ENCODE data around the gene KIRREL1.

KIRREL1 gene

DNA sequence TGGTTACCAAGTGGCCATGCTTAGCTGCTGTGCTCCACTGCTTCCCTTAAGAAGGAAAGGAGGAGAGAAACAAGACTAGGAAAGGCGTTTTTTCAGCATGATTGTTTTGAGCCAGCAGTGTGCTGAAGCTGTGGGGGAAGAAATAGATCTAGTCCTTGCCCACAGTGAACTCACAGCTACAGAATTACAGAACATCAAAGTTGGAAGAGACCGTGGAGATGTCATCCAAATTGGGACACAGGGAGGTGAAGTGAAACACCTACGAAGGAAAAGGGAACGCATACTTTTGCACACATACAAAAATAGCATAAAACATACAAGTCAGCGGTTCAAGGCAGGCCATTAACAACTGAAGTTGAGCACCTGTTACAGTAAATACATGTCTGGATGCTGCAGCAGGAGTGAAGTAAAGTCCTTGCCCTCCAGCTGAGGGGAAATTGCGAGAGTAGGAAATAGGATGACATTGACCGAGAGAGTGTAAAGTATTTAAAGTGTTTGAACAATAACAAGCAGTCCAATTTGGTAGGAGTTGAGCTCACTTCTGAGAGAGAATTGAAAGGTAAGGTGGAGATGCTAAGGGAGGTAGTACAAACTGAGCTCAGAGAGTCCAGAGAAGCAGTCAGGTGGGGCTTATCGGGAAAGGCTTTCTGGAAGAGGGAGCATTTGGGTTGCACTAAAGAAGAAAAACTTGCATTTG is 55.1 kb downstream of the KIRREL1 start:
- no peak overlapping the region for H3K27ac ChIP-seq (ENCODE audit: low read depth, low read length)
- H3K4me1 ChIP-seq (ENCODE audit: control insufficient read depth, insufficient read depth, low read length): peaks cover 10% of the 10 kb centered on the region
- H3K36me3 ChIP-seq (ENCODE audit: control insufficient read depth, insufficient read depth, low read length): peaks cover 3% of the 10 kb centered on the region
- no peak overlapping the region for H3K4me3 ChIP-seq (ENCODE audit: low read length)
- H3K27me3 ChIP-seq (ENCODE audit: control insufficient read depth, insufficient read depth, low read length): no peaks in the 10 kb centered on the region
- no peak overlapping the region for H3K9ac ChIP-seq (ENCODE audit: low read length)

DNA sequence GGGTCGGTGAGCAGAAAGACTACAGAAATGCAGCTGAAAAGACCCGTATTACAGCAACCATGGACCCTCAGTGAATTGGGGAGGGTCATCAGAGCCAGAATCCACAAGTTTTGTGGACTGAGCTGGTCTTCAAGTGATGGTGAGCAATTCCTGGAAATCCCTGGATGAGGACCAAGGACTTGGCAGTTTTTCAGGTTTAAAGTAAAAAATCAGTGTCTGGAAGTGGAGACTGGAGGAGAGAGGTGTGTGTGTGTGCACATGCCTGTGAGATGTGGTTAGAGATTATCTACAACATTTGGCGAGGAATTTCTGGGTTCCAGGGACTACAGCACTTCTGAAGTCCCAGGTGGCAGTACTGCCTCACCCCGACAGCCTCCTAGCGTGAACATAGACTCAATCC is 56.4 kb downstream of the KIRREL1 start:
- peak overlapping the region; percentile 30 for H3K27ac ChIP-seq (ENCODE audit: low read depth, low read length)
- no peaks in the 10 kb centered on the region for H3K27me3 ChIP-seq (ENCODE audit: control insufficient read depth, insufficient read depth, low read length)
- no peak overlapping the region for H3K4me3 ChIP-seq (ENCODE audit: low read length)
- H3K36me3 ChIP-seq (ENCODE audit: control insufficient read depth, insufficient read depth, low read length): peaks cover 3% of the 10 kb centered on the region
- H3K9ac ChIP-seq (ENCODE audit: low read length): no peak overlapping the region
- peaks cover 7% of the 10 kb centered on the region for H3K4me1 ChIP-seq (ENCODE audit: control insufficient read depth, insufficient read depth, low read length)

DNA sequence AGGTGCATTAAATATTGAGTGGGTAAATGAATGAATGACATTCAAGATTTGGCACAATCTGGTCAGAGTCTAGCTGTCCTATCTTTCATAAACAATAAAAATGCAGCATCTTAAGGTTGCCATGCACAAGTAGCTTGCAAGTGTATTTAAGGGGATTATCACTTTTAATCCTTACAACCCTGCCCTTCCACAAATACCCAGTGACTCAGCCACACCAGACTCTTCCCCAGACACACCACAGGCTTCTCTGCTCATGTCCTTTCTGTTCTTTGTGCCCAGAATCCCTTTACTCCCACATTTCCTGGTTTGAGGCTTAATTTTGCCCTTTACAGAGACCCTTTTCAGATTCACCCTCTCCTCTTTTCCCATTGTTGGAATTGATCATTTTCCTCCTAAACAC is 59.8 kb downstream of the KIRREL1 start:
- no peak overlapping the region for H3K9ac ChIP-seq (ENCODE audit: low read length)
- peaks cover 3% of the 10 kb centered on the region for H3K36me3 ChIP-seq (ENCODE audit: control insufficient read depth, insufficient read depth, low read length)
- no peak overlapping the region for H3K27ac ChIP-seq (ENCODE audit: low read depth, low read length)
- H3K4me1 ChIP-seq (ENCODE audit: control insufficient read depth, insufficient read depth, low read length): peaks cover 14% of the 10 kb centered on the region
- no peaks in the 10 kb centered on the region for H3K27me3 ChIP-seq (ENCODE audit: control insufficient read depth, insufficient read depth, low read length)
- H3K4me3 ChIP-seq (ENCODE audit: low read length): no peak overlapping the region

DNA sequence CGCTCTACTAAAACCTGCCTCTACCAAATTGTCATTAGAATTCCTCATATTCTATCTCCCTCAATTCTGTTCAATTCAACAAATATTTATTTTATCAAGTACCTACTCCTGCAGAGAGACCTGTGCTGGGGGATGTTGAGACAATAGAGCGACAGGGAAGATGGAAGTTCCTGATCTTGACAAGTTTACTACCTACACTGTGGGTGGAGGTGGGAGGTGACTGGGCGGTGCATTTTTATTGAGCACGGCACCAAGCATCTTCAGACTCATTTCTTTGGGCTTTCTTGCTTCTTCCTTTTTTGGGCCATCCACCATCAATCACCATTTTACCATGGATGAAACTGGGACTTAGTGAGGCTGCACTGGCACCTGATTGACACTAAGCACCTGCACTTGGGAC is 61.3 kb downstream of the KIRREL1 start:
- Histone ChIP-seq H3K9ac (ENCODE audit: low read length) (no peak overlapping the region), H3K36me3 (ENCODE audit: control insufficient read depth, insufficient read depth, low read length) (peaks cover 3% of the 10 kb centered on the region), H3K27me3 (ENCODE audit: control insufficient read depth, insufficient read depth, low read length) (no peaks in the 10 kb centered on the region), H3K4me3 (ENCODE audit: low read length) (no peak overlapping the region), H3K4me1 (ENCODE audit: control insufficient read depth, insufficient read depth, low read length) (peaks cover 11% of the 10 kb centered on the region), H3K27ac (ENCODE audit: low read depth, low read length) (no peak overlapping the region)

DNA sequence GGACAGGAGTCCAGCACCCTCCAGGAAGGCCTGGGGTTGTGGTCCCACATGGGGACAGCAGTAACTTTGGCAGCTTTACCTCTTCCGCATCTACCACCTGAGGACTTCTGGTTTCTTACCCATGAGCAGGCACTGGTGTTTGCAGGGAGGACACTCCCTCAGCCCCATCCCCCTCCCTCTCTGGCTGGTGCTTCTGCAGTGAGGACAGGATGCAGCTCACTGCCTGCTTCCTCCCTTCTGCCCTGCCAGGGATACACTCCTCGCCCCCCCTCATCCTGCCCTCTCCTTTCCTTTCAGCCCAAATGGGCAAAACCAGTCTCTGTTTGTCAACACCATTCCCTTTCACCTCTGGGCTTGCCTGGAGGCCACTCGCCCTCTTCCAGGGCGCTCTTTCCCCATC is 62.4 kb downstream of the KIRREL1 start:
- Histone ChIP-seq H3K27me3 (ENCODE audit: control insufficient read depth, insufficient read depth, low read length) (no peaks in the 10 kb centered on the region), H3K4me3 (ENCODE audit: low read length) (no peak overlapping the region), H3K4me1 (ENCODE audit: control insufficient read depth, insufficient read depth, low read length) (peaks cover 7% of the 10 kb centered on the region), H3K36me3 (ENCODE audit: control insufficient read depth, insufficient read depth, low read length) (peaks cover 3% of the 10 kb centered on the region), H3K9ac (ENCODE audit: low read length) (no peak overlapping the region), H3K27ac (ENCODE audit: low read depth, low read length) (no peak overlapping the region)

DNA sequence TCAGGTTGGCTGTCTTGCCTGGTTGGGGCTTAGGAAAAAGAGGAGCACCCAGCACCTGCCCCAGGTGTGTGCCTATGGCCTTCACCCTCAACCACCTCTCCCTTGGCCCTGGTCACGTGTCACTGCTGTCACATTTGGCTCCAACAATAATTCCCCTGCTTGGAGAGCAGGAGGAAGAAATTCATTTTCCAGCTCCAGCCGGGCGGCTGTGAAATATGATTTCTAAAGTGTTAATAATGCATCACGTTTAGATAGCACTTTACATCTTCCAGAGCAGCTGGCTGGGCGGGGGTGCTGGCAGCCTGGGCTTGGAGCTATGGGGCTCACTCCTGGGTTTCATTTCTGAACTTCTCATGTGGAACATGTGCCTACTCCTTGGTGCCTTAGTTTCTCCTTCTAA is 63.1 kb downstream of the KIRREL1 start:
- peaks cover 7% of the 10 kb centered on the region for H3K4me1 ChIP-seq (ENCODE audit: control insufficient read depth, insufficient read depth, low read length)
- H3K27me3 ChIP-seq (ENCODE audit: control insufficient read depth, insufficient read depth, low read length): no peaks in the 10 kb centered on the region
- no peak overlapping the region for H3K9ac ChIP-seq (ENCODE audit: low read length)
- H3K27ac ChIP-seq (ENCODE audit: low read depth, low read length): no peak overlapping the region
- no peaks in the 10 kb centered on the region for H3K36me3 ChIP-seq (ENCODE audit: control insufficient read depth, insufficient read depth, low read length)
- H3K4me3 ChIP-seq (ENCODE audit: low read length): no peak overlapping the region

DNA sequence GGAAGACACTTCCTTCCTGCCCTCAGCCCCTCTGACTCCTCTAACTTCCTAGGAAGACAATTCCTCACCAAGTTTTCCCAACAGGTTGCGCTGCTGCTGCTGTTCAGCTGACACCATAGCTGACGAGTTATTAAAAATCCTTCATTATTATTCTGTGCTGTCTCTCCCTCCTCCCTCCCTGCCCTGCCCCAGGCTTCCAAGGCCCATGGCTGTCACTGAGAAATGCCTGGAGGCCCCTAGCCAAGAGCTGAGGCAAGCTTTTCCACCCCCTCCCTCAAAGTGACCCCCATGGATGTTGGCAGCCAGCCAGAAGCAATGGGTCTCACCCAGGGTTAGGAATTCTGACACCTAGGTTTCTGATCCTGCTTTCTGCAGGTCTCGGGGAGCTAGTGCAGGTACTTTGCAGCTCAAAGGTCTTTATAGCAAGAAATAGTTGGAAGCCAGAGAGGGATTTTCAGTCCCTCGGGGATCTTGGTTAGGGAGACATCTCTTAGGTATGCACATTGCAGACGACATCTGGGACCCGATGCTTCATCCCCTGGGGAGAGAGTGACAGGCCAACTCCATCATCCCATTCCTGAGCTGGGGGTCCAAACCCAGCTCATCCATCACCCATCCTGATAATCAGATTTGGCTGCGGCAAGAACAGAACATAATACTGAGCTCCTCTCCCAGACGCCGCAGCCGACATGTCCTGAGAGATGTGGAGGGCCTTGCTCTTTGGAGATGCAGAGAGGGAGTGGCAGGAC is 65.0 kb downstream of the KIRREL1 start:
- Histone ChIP-seq H3K9ac (ENCODE audit: low read length) (no peak overlapping the region), H3K27me3 (ENCODE audit: control insufficient read depth, insufficient read depth, low read length) (no peaks in the 10 kb centered on the region), H3K4me3 (ENCODE audit: low read length) (no peak overlapping the region), H3K4me1 (ENCODE audit: control insufficient read depth, insufficient read depth, low read length) (peaks cover 7% of the 10 kb centered on the region), H3K27ac (ENCODE audit: low read depth, low read length) (no peak overlapping the region), H3K36me3 (ENCODE audit: control insufficient read depth, insufficient read depth, low read length) (no peaks in the 10 kb centered on the region)

DNA sequence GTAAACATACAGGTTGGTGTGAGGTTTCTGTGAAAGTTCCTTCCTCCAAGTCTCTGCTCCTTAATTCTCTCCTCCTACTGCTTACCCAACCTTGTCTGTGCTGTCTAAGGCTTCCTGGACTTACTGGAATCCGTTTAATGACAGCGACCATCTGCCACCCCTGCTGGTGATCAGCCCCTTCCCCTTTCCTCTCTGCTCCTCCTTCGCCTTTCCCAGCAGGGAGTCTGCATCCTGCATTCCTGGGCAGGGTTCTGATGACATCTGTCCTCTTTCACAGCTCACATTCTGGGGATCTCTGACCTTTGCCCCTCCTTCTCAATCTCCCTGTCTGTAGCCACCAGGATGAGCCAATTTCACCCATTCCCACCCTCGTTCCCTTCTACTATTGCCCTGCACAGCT is 66.5 kb downstream of the KIRREL1 start:
- H3K4me3 ChIP-seq (ENCODE audit: low read length): no peak overlapping the region
- H3K36me3 ChIP-seq (ENCODE audit: control insufficient read depth, insufficient read depth, low read length): no peaks in the 10 kb centered on the region
- no peaks in the 10 kb centered on the region for H3K27me3 ChIP-seq (ENCODE audit: control insufficient read depth, insufficient read depth, low read length)
- no peak overlapping the region for H3K27ac ChIP-seq (ENCODE audit: low read depth, low read length)
- H3K9ac ChIP-seq (ENCODE audit: low read length): no peak overlapping the region
- peaks cover 7% of the 10 kb centered on the region for H3K4me1 ChIP-seq (ENCODE audit: control insufficient read depth, insufficient read depth, low read length)

DNA sequence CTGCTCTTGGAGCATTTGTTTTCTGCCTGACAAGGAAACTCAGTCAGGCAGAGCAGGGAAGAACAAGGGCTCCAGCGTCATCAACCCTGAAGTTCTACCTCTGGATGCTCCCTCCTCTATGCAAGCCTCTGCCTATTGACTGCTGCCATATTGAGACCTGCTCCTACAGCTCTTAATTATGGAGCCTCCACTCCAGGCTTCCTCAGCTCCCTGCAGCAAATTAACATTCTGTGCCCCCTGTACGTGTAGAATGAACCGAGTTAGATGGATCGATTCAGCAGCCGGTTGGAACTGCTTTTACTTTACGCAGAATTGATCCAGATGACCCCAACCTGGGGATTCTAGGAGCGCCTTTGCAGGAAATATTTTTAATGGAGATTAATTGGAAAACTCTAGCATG is 68.7 kb downstream of the KIRREL1 start:
- Histone ChIP-seq H3K27ac (ENCODE audit: low read depth, low read length) (no peak overlapping the region), H3K4me1 (ENCODE audit: control insufficient read depth, insufficient read depth, low read length) (peaks cover under 1% of the 10 kb centered on the region), H3K4me3 (ENCODE audit: low read length) (no peak overlapping the region), H3K36me3 (ENCODE audit: control insufficient read depth, insufficient read depth, low read length) (no peaks in the 10 kb centered on the region), H3K9ac (ENCODE audit: low read length) (no peak overlapping the region), H3K27me3 (ENCODE audit: control insufficient read depth, insufficient read depth, low read length) (no peaks in the 10 kb centered on the region)

DNA sequence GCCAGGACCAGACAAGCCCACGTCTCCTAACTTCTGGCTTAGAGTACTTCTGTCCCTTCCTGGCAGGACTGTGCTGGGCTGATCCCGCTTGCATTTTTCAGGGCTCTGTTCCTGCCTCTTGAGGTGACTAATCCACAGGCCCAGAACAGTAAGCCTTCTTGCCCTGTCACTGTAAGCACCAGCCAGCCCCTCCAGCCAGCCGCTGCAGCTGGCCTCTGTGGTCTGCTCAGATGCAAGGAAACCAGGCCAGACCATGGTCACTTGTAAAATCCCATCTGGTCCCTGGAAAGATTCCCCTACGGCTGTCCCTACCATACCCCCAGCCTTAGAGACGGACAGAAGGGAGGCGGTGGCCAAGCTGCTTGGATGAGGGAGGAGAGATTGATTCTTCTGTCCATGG is 74.2 kb downstream of the KIRREL1 start:
- Histone ChIP-seq H3K9ac (ENCODE audit: low read length) (no peak overlapping the region), H3K4me3 (ENCODE audit: low read length) (no peak overlapping the region), H3K27me3 (ENCODE audit: control insufficient read depth, insufficient read depth, low read length) (no peaks in the 10 kb centered on the region), H3K27ac (ENCODE audit: low read depth, low read length) (no peak overlapping the region), H3K36me3 (ENCODE audit: control insufficient read depth, insufficient read depth, low read length) (no peaks in the 10 kb centered on the region), H3K4me1 (ENCODE audit: control insufficient read depth, insufficient read depth, low read length) (peaks cover 36% of the 10 kb centered on the region)

DNA sequence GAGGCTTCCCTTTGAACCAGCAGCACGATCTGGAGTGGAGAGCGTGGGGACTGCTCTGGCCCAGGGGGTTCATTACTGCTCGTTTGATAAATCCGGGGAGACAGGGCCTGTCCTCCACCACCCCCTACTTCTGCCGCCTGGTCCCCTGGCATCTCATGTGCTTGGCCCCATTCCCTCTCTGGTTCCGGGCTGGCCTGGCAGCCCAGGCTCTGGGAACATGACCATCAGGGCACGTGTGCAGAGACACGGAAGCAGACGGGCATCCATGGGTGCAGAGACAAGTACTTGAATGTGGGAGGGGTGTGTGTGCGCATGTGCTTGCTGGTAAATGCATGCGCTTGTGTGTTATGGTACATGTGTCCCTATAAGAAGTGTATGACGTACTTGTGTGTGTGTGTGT is 75.5 kb downstream of the KIRREL1 start:
- no peak overlapping the region for H3K4me3 ChIP-seq (ENCODE audit: low read length)
- no peaks in the 10 kb centered on the region for H3K27me3 ChIP-seq (ENCODE audit: control insufficient read depth, insufficient read depth, low read length)
- no peaks in the 10 kb centered on the region for H3K36me3 ChIP-seq (ENCODE audit: control insufficient read depth, insufficient read depth, low read length)
- no peak overlapping the region for H3K27ac ChIP-seq (ENCODE audit: low read depth, low read length)
- no peak overlapping the region for H3K9ac ChIP-seq (ENCODE audit: low read length)
- H3K4me1 ChIP-seq (ENCODE audit: control insufficient read depth, insufficient read depth, low read length): peaks cover 36% of the 10 kb centered on the region

DNA sequence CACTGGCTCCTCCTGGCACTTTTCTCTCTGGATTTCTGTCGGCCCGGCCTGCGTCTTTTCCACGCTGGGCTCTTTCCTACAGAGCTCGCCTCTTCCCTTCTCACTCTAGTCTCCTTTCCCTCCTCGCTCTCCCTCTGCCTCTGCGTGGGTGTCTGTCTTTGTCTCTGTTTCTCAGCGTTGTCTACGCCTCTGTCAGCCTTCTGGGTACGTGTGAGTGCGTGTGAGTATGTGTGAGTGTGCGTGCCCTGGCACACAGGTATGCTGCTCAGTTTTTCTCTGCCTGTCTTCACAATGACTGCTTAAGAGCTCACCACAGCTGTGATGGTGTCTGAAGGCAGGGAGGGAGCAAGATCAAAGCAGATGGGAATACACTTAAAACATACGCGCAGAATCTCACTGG is 77.7 kb downstream of the KIRREL1 start:
- H3K27ac ChIP-seq (ENCODE audit: low read depth, low read length): no peak overlapping the region
- no peak overlapping the region for H3K9ac ChIP-seq (ENCODE audit: low read length)
- H3K4me3 ChIP-seq (ENCODE audit: low read length): no peak overlapping the region
- H3K27me3 ChIP-seq (ENCODE audit: control insufficient read depth, insufficient read depth, low read length): no peaks in the 10 kb centered on the region
- no peaks in the 10 kb centered on the region for H3K36me3 ChIP-seq (ENCODE audit: control insufficient read depth, insufficient read depth, low read length)
- H3K4me1 ChIP-seq (ENCODE audit: control insufficient read depth, insufficient read depth, low read length): peaks cover 36% of the 10 kb centered on the region

DNA sequence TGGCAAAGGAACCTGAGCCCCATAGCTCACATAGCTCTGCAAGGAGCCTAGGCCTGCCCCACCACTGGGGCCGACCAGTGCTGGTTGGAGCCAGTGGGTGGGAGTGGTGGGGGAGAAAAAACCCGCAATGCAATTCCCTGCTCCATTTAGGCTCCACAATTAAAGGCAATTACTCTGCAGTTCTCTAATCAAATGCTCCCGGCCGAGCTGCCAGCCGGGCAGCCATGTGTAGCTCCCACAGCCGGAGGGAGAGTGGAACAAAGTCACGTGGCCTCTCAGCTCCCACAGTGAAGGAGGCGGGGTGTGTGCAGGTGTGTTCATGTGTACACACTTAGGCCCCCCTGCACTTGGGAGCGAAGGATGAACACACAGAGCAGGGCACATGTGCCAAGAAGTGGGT is 81.6 kb downstream of the KIRREL1 start:
- H3K9ac ChIP-seq (ENCODE audit: low read length): no peak overlapping the region
- no peaks in the 10 kb centered on the region for H3K36me3 ChIP-seq (ENCODE audit: control insufficient read depth, insufficient read depth, low read length)
- H3K27ac ChIP-seq (ENCODE audit: low read depth, low read length): no peak overlapping the region
- no peak overlapping the region for H3K4me3 ChIP-seq (ENCODE audit: low read length)
- peaks cover 11% of the 10 kb centered on the region for H3K4me1 ChIP-seq (ENCODE audit: control insufficient read depth, insufficient read depth, low read length)
- H3K27me3 ChIP-seq (ENCODE audit: control insufficient read depth, insufficient read depth, low read length): no peaks in the 10 kb centered on the region
